HCT116 (cell line): Measurements from ENCODE around the gene GSPT1. TPM values are rescaled to one million over a fixed set of nuclear protein-coding genes. Genes with fewer than 3 reads are reported as not detected.

ENCODE experiments used
- ATAC-seq: fragments of 200-7000 bp; cut with Tn5 transposase; 2 replicates; pipeline ENCODE4 v1.9.1; 2020; ENCODE audit warnings: mild to moderate bottlenecking, moderate library complexity
- BruUV-seq: library from RNA; stranded (reverse); fragments of 400-500 nt; replicated peaks from 2 replicates; lab custom pipeline; 2021; lab: Mats Ljungman, UMichigan
- CTCF ChIA-PET: fragments of 300-600 bp; sonication (Branson Sonifier 250); formaldehyde crosslinking; loops from one replicate; lab custom pipeline; 2021; ENCODE audit warnings: antibody characterized with exemption; lab: Charles Lee
- POLR2A ChIA-PET: fragments of 300-600, 350-600 bp; sonication (Branson Sonifier 250); formaldehyde crosslinking; loops from one replicate; lab custom pipeline; 2021; ENCODE audit warnings: antibody characterized with exemption; lab: Charles Lee
- RAD21 ChIA-PET, 2 experiments: fragments of 300-600 bp; sonication (Branson Sonifier 250); formaldehyde crosslinking; loops; one replicate each; lab custom pipeline; 2023; ENCODE audit warnings: low total read pairs in 2 of 2; ENCODE audit not compliant: uncharacterized antibody in 2 of 2, unreplicated experiment in 2 of 2, low non-redundant PET in 1 of 2; lab: Charles Lee
- DNase-seq: peaks from one replicate; pipeline ENCODE4 v3.0.0-alpha.2; 2010; ENCODE audit warnings: low read depth, low spot score
- H2AFZ ChIP-seq: fragments of 200-600 bp; shearing (Covaris generic), sonication (generic); 2 replicates; pipeline ENCODE4 v1.6.1; 2017; ENCODE audit warnings: low read depth, mixed run types, mixed read lengths, antibody characterized with exemption, low read length; ENCODE audit not compliant: poor library complexity, severe bottlenecking
- H3K27ac ChIP-seq: 2 replicates; pipeline ENCODE4 v1.5.1; 2012; ENCODE audit warnings: low read depth, low read length
- H3K27me3 ChIP-seq: fragments of 200-600 bp; sonication (generic); 2 replicates; pipeline ENCODE4 v1.6.1; 2016; ENCODE audit warnings: mixed run types, low read length, mixed read lengths; ENCODE audit not compliant: insufficient read depth
- H3K36me3 ChIP-seq, 2 experiments: fragments of 200-500 bp in 1 of 2; fragments of 200-600 bp in 1 of 2; sonication (Bioruptor generic) in 1 of 2; sonication (generic) in 1 of 2; 2 replicates each; pipeline versions ENCODE4 v1.5.1 to v1.6.1; 2014 to 2016; ENCODE audit warnings: low read length in 2 of 2, inconsistent platforms in 1 of 2, mixed read lengths in 1 of 2, mixed run types in 1 of 2; ENCODE audit not compliant: insufficient read depth in 2 of 2, control insufficient read depth in 1 of 2
- H3K4me1 ChIP-seq, 2 experiments: fragments of 200-600 bp in 1 of 2; sonication (generic) in 1 of 2; 2 replicates each; pipeline versions ENCODE4 v1.5.1 to v1.6.1; 2012 to 2017; ENCODE audit warnings: low read length in 2 of 2, inconsistent platforms in 1 of 2, mild to moderate bottlenecking in 1 of 2, mixed read lengths in 1 of 2, mixed run types in 1 of 2, moderate library complexity in 1 of 2; ENCODE audit not compliant: insufficient read depth in 2 of 2, control insufficient read depth in 1 of 2
- H3K4me2 ChIP-seq: fragments of 200-600 bp; sonication (generic); 2 replicates; pipeline ENCODE4 v1.6.1; 2017; ENCODE audit warnings: mixed run types, low read length, mixed read lengths
- H3K4me3 ChIP-seq, 2 experiments: fragments of 200-600 bp in 1 of 2; sonication (generic) in 1 of 2; replicated peaks in 1 of 2; 2 replicates each; pipeline ENCODE4 v1.5.1; 2011 to 2016; ENCODE audit warnings: low read length in 2 of 2, control low read depth in 1 of 2, low read depth in 1 of 2, mild to moderate bottlenecking in 1 of 2, mixed read lengths in 1 of 2, mixed run types in 1 of 2
- H3K79me2 ChIP-seq: fragments of 200-600 bp; sonication (generic); 2 replicates; pipeline ENCODE4 v1.6.1; 2017; ENCODE audit warnings: mild to moderate bottlenecking, mixed run types, low read length, moderate library complexity, mixed read lengths; ENCODE audit not compliant: insufficient read depth
- H3K9ac ChIP-seq: fragments of 200-600 bp; sonication (generic); 2 replicates; pipeline ENCODE4 v1.6.1; 2016; ENCODE audit warnings: low read length, mixed read lengths
- H3K9me2 ChIP-seq: fragments of 200-600 bp; sonication (generic), shearing (Covaris generic); 2 replicates; pipeline ENCODE4 v1.6.1; 2017; ENCODE audit warnings: mixed run types, mild to moderate bottlenecking, moderate library complexity; ENCODE audit not compliant: insufficient read depth
- H3K9me3 ChIP-seq, 2 experiments: fragments of 200-500 bp in 1 of 2; fragments of 200-600 bp in 1 of 2; sonication (Bioruptor generic) in 1 of 2; sonication (generic) in 1 of 2; 2 replicates each; pipeline ENCODE4 v1.6.1; 2014 to 2017; ENCODE audit warnings: low read length in 2 of 2, mixed read lengths in 2 of 2, inconsistent platforms in 1 of 2, low read depth in 1 of 2, mild to moderate bottlenecking in 1 of 2, mixed run types in 1 of 2, moderate library complexity in 1 of 2; ENCODE audit not compliant: control insufficient read depth in 1 of 2, insufficient read depth in 1 of 2
- H4K20me1 ChIP-seq: fragments of 200-600 bp; sonication (generic), shearing (Covaris generic); 2 replicates; pipeline ENCODE4 v1.6.1; 2017; ENCODE audit warnings: mixed run types, mild to moderate bottlenecking, moderate library complexity; ENCODE audit not compliant: insufficient read depth
- TCF7L2 ChIP-seq: IDR thresholded peaks from 2 replicates; pipeline ENCODE4 v1.7.0; 2011; ENCODE audit warnings: borderline replicate concordance, inconsistent platforms; ENCODE audit not compliant: insufficient read depth, insufficient read length; ENCODE audit errors: extremely low read depth
- YY1 ChIP-seq: IDR thresholded peaks from 2 replicates; pipeline ENCODE4 v1.6.1; 2011; ENCODE audit warnings: low read length, low read depth, moderate library complexity, mild to moderate bottlenecking; ENCODE audit not compliant: insufficient replicate concordance; ENCODE audit errors: extremely low read depth
- ZFX ChIP-seq: fragments of 450-650 bp; IDR thresholded peaks from 2 replicates; pipeline ENCODE4 v1.6.1; 2017
- intact Hi-C: fragments of 100-400 bp; cut with micrococcal nuclease; formaldehyde crosslinking; loops from 2 replicates; pipeline ENCODE4 v1.10.0; 2022
- total RNA-seq: library from RNA; stranded (reverse); gene quantifications from one replicate; pipeline ENCODE4 v1.2.1, GENCODE V29; 2021; ENCODE audit not compliant: unreplicated experiment
- TF ChIP-seq, protein P1 (sequence below): IDR thresholded peaks from 2 replicates; pipeline ENCODE4 v1.6.1; 2012; ENCODE audit warnings: low read depth

GSPT1 gene
- total RNA-seq, 1 experiment from 2014 or later = 148 TPM

DNA sequence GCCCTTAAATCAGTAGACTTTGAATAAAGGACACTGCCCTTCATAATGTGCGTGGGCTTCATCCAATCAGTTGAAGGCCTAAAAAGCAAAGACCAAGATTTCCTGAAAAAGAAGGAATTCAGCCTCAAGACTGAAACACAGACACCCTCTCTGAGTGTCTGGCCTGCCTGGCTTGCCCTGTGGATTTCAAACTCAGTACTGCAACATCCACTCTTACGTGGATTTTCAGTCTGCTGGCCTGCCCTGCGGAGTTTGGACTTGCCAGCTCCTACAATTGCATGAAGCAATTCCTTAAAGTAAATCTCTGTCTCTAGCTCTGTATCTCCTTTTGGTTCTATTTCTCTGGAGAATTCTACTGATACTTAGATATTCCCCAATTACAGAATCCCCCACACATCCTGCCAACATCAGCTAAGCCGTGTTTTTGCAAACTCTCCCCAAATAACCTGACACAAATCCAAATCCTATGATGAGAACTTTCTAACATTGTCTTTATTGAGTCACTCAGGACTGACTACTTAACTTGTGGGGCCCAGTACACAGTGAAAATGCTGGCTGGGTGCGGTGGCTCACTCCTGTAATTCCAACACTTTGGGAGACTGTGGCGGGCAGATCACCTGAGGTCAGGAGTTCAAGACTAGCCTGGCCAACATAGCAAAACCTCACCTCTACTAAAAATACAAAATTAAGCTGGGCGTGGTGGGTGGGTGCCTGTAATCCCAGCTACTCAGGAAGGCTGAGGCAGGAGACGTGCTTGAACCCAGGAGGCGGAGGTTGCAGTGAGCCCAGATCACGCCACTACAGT lies 42.0 kb upstream of the GSPT1 start:
- ATAC-seq = no peak
- H3K79me2 ChIP-seq = no peaks in the 10 kb centered on the region
- no peak for DNase-seq
- ChIA-PET POLR2A (no interaction called here), RAD21 (no interaction called here), CTCF (interaction anchor here (1.2 kb wide), 1 partner anchor 110 kb away, joined by 3 read pairs; no protein-coding TSS in a partner anchor)
- H3K4me2 ChIP-seq = no peak overlapping the region
- H3K27me3 ChIP-seq = no peaks in the 10 kb centered on the region
- no peak overlapping the region for H2AFZ ChIP-seq
- no peak overlapping the region for H3K4me3 ChIP-seq
- no peaks in the 10 kb centered on the region for H3K9me2 ChIP-seq
- intact Hi-C loops = no loop called here
- no peak overlapping the region for H3K9ac ChIP-seq
- TF ChIP-seq, protein P1, sequence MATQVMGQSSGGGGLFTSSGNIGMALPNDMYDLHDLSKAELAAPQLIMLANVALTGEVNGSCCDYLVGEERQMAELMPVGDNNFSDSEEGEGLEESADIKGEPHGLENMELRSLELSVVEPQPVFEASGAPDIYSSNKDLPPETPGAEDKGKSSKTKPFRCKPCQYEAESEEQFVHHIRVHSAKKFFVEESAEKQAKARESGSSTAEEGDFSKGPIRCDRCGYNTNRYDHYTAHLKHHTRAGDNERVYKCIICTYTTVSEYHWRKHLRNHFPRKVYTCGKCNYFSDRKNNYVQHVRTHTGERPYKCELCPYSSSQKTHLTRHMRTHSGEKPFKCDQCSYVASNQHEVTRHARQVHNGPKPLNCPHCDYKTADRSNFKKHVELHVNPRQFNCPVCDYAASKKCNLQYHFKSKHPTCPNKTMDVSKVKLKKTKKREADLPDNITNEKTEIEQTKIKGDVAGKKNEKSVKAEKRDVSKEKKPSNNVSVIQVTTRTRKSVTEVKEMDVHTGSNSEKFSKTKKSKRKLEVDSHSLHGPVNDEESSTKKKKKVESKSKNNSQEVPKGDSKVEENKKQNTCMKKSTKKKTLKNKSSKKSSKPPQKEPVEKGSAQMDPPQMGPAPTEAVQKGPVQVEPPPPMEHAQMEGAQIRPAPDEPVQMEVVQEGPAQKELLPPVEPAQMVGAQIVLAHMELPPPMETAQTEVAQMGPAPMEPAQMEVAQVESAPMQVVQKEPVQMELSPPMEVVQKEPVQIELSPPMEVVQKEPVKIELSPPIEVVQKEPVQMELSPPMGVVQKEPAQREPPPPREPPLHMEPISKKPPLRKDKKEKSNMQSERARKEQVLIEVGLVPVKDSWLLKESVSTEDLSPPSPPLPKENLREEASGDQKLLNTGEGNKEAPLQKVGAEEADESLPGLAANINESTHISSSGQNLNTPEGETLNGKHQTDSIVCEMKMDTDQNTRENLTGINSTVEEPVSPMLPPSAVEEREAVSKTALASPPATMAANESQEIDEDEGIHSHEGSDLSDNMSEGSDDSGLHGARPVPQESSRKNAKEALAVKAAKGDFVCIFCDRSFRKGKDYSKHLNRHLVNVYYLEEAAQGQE = no peak
- no peak for TF ChIP-seq ZFX
- no peak for TF ChIP-seq TCF7L2
- no peak for TF ChIP-seq YY1
- H3K9me3 ChIP-seq = no peaks in the 10 kb centered on the region
- no peak overlapping the region for H3K27ac ChIP-seq
- no peaks in the 10 kb centered on the region for H3K36me3 ChIP-seq
- H3K4me1 ChIP-seq = peaks cover 0 to 5% of the 10 kb centered on the region in 2 experiments; a peak in 2 of 4 replicates
- no peaks in the 10 kb centered on the region for H4K20me1 ChIP-seq
- no TSS peak for BruUV-seq
